SK-N-MC (cell line): ENCODE results near the gene FOXD1.

Experiments used
- EZH2 ChIP-seq: fragments of 200-600 bp; sonication (generic); IDR thresholded peaks from one replicate; pipeline ENCODE4 v1.6.1; 2017; ENCODE audit warnings: antibody characterized with exemption
- POLR2AphosphoS5 ChIP-seq: IDR thresholded peaks from 2 replicates; pipeline ENCODE4 v1.6.1; 2012; ENCODE audit warnings: mild to moderate bottlenecking, low read depth, low read length, borderline replicate concordance

GRCh38 chr5:73469878-73470277 is 21.3 kb upstream of the FOXD1 start:
- no peak for TF ChIP-seq POLR2AphosphoS5
- TF ChIP-seq EZH2: no peak
